GM18526 (cell line): ENCODE measurements around the gene FSTL4.

Experiments
- POLR2A ChIP-seq: IDR thresholded peaks from 3 replicates; pipeline ENCODE4 v1.6.1; 2011; ENCODE audit not compliant: insufficient read length; ENCODE audit errors: extremely low read depth

FSTL4 gene

GRCh38 chr5:133332439-133333024 is 279.8 kb downstream of the FSTL4 start:
- TF ChIP-seq POLR2A, result no peak

GRCh38 chr5:133331941-133332340 is 280.4 kb downstream of the FSTL4 start:
- TF ChIP-seq POLR2A, result no peak

GRCh38 chr5:133330956-133331355 is 281.4 kb downstream of the FSTL4 start:
- no peak for TF ChIP-seq POLR2A

GRCh38 chr5:133328800-133329199 is 283.5 kb downstream of the FSTL4 start:
- TF ChIP-seq POLR2A, result no peak

GRCh38 chr5:133327946-133328401 is 284.4 kb downstream of the FSTL4 start:
- TF ChIP-seq POLR2A, result no peak

GRCh38 chr5:133326361-133326760 is 286.0 kb downstream of the FSTL4 start:
- no peak for TF ChIP-seq POLR2A

GRCh38 chr5:133325864-133326263 is 286.5 kb downstream of the FSTL4 start:
- TF ChIP-seq POLR2A, result no peak

- TF ChIP-seq POLR2A, result no peak
Measured at GRCh38 chr5:133324926-133325325, 287.4 kb downstream of the FSTL4 start.

- TF ChIP-seq POLR2A, result no peak
Measured at GRCh38 chr5:133323494-133324457, 288.6 kb downstream of the FSTL4 start.

GRCh38 chr5:133322743-133323142 is 289.6 kb downstream of the FSTL4 start:
- TF ChIP-seq POLR2A, result no peak

- TF ChIP-seq POLR2A, result no peak
Measured at GRCh38 chr5:133321833-133322420, 290.4 kb downstream of the FSTL4 start.

- TF ChIP-seq POLR2A, result no peak
Measured at GRCh38 chr5:133321286-133321832, 291.0 kb downstream of the FSTL4 start.

- no peak for TF ChIP-seq POLR2A
Measured at GRCh38 chr5:133319905-133320520, 292.3 kb downstream of the FSTL4 start.

GRCh38 chr5:133319244-133319643 is 293.1 kb downstream of the FSTL4 start:
- no peak for TF ChIP-seq POLR2A

- no peak for TF ChIP-seq POLR2A
Measured at GRCh38 chr5:133317558-133317957, 294.8 kb downstream of the FSTL4 start.
